GM18526 (cell line): Measurements from ENCODE around the gene PRSS57.

Experiments
- POLR2A ChIP-seq: IDR thresholded peaks from 3 replicates; pipeline ENCODE4 v1.6.1; 2011; ENCODE audit not compliant: insufficient read length; ENCODE audit errors: extremely low read depth

Gene PRSS57

GRCh38 chr19:709196-709964, 14.1 kb upstream of the PRSS57 start:
- no peak for TF ChIP-seq POLR2A

GRCh38 chr19:708154-709143, 13.2 kb upstream of the PRSS57 start, which contains the start of gene PALM:
TSS of gene PALM (plus strand) at chr19:708935. CDS start at chr19:709147, 212 bp downstream.
- TF ChIP-seq POLR2A: no peak

GRCh38 chr19:704447-704741, 9.1 kb upstream of the PRSS57 start:
- no peak for TF ChIP-seq POLR2A

- no peak for TF ChIP-seq POLR2A
Measured at GRCh38 chr19:703651-704446, 8.6 kb upstream of the PRSS57 start.

GRCh38 chr19:703329-703650, 8.0 kb upstream of the PRSS57 start:
- TF ChIP-seq POLR2A: no peak

- no peak for TF ChIP-seq POLR2A
Measured at GRCh38 chr19:694481-695351, 536 bp downstream of the PRSS57 start.

- no peak for TF ChIP-seq POLR2A
Measured at GRCh38 chr19:690203-690602, 5.0 kb downstream of the PRSS57 start.

GRCh38 chr19:688992-689391, 6.3 kb downstream of the PRSS57 start:
- TF ChIP-seq POLR2A: no peak

GRCh38 chr19:688214-688613, 7.0 kb downstream of the PRSS57 start:
- no peak for TF ChIP-seq POLR2A

- no peak for TF ChIP-seq POLR2A
Measured at GRCh38 chr19:687569-688166, 7.6 kb downstream of the PRSS57 start.

- no peak for TF ChIP-seq POLR2A
Measured at GRCh38 chr19:686589-687297, 8.5 kb downstream of the PRSS57 start.

- TF ChIP-seq POLR2A: no peak
Measured at GRCh38 chr19:685454-685931, 9.8 kb downstream of the PRSS57 start.

- TF ChIP-seq POLR2A: no peak
Measured at GRCh38 chr19:682678-683320, 12.5 kb downstream of the PRSS57 start.
